GM12878 (cell line): ENCODE data around the gene RGS14. TPM values are rescaled to one million over a fixed set of nuclear protein-coding genes. Genes with fewer than 3 reads are reported as not detected.
A peak's percentile ranks its signal among the peaks of the same experiment; 100 is the strongest.

Source experiments
- CHD4 ChIP-seq: fragments of 200-600 bp; sonication (generic); IDR thresholded peaks from 2 replicates; pipeline ENCODE4 v1.6.1; 2016; ENCODE audit warnings: mild to moderate bottlenecking
- DPF2 ChIP-seq: fragments of 450-650 bp; IDR thresholded peaks from 2 replicates; pipeline ENCODE4 v1.6.1; 2017; ENCODE audit warnings: mild to moderate bottlenecking
- ETV6 ChIP-seq, 2 experiments: fragments of 450-650 bp in 1 of 2; IDR thresholded peaks in 1 of 2; conservative IDR thresholded peaks in 1 of 2; 2 replicates each; pipeline ENCODE4 v1.6.1; 2014; ENCODE audit warnings: antibody characterized with exemption in 1 of 2, borderline replicate concordance in 1 of 2, low read depth in 1 of 2, mild to moderate bottlenecking in 1 of 2, moderate library complexity in 1 of 2
- FOXK2 ChIP-seq: fragments of 450-650 bp; IDR thresholded peaks from 2 replicates; pipeline ENCODE4 v1.6.1; 2017; ENCODE audit warnings: mild to moderate bottlenecking, moderate library complexity
- HDAC6 ChIP-seq: fragments of 200-600 bp; sonication (generic); IDR thresholded peaks from one replicate; pipeline ENCODE4 v1.8.0; 2017; ENCODE audit warnings: antibody characterized with exemption; ENCODE audit not compliant: unreplicated experiment
- IRF5 ChIP-seq: fragments of 450-650 bp; IDR thresholded peaks from 2 replicates; pipeline ENCODE4 v1.6.1; 2017; ENCODE audit warnings: borderline replicate concordance
- MTA2 ChIP-seq: fragments of 450-650 bp; IDR thresholded peaks from 2 replicates; pipeline ENCODE4 v1.6.1; 2016; ENCODE audit warnings: low read depth, mild to moderate bottlenecking, moderate library complexity
- NRF1 ChIP-seq: conservative IDR thresholded peaks from 2 replicates; pipeline ENCODE4 v1.6.1; 2011; ENCODE audit warnings: mild to moderate bottlenecking, low read depth, low read length, improper control_type of control experiment
- SMAD1 ChIP-seq: fragments of 450-650 bp; IDR thresholded peaks from 2 replicates; pipeline ENCODE4 v1.6.1; 2018; ENCODE audit warnings: mild to moderate bottlenecking, low read depth; ENCODE audit not compliant: partially characterized antibody
- SREBF1 ChIP-seq: IDR thresholded peaks from 2 replicates; pipeline ENCODE4 v1.6.1; 2012; ENCODE audit warnings: mild to moderate bottlenecking, low read length
- TARDBP ChIP-seq: IDR thresholded peaks from 2 replicates; pipeline ENCODE4 v1.6.1; 2016; ENCODE audit warnings: borderline replicate concordance
- ZBED1 ChIP-seq: IDR thresholded peaks from 2 replicates; pipeline ENCODE4 v1.6.1; 2016; ENCODE audit warnings: borderline replicate concordance
- ZNF622 ChIP-seq: fragments of 450-650 bp; IDR thresholded peaks from 2 replicates; pipeline ENCODE4 v1.6.1; 2017; ENCODE audit warnings: mild to moderate bottlenecking, inconsistent platforms
- ZZZ3 ChIP-seq: IDR thresholded peaks from 2 replicates; pipeline ENCODE4 v1.6.1; 2011; ENCODE audit warnings: low read depth; ENCODE audit not compliant: control insufficient read depth, insufficient read length
- polyA plus RNA-seq, 11 experiments: library from polyadenylated mRNA; depleted of rRNA in 4 of 11; unstranded in 6 of 11; stranded (reverse) in 5 of 11; fragments of >200 nt; fragmentation: Nextera tagmentation in 4 of 11; fragmentation: Illumina TruSeq in 1 of 11; extraction: Ambion mirVana in 4 of 11; extraction: Trizol in 1 of 11; gene quantifications; 1 replicate in 1 of 11; 2 replicates in 10 of 11; pipeline versions ENCODE4 v1.2.1 to v1.2.3, GENCODE V29; 2011 to 2016; ENCODE audit warnings: inconsistent platforms in 2 of 11, missing spikeins in 2 of 11, low read depth in 1 of 11
- total RNA-seq, 4 experiments: library from RNA; depleted of rRNA in 3 of 4; stranded (reverse); fragments of >200 nt in 3 of 4; fragmentation: Illumina TruSeq in 1 of 4; extraction: Trizol in 1 of 4; gene quantifications; 2 replicates each; pipeline versions ENCODE4 v1.2.1 to v1.2.3, GENCODE V29; 2013 to 2021
- TF ChIP-seq, protein P1 (sequence below): fragments of 450-650 bp; IDR thresholded peaks from 2 replicates; pipeline ENCODE4 v1.6.1; 2017; ENCODE audit warnings: mild to moderate bottlenecking, moderate library complexity
- TF ChIP-seq, protein P2 (sequence below): IDR thresholded peaks from 2 replicates; pipeline ENCODE4 v1.6.1; 2012; ENCODE audit warnings: low read length, inconsistent platforms
- TF ChIP-seq, protein P3 (sequence below): fragments of 450-650 bp; IDR thresholded peaks from 2 replicates; pipeline ENCODE4 v1.6.1; 2017; ENCODE audit warnings: mild to moderate bottlenecking, moderate library complexity

Gene RGS14
- total and polyA plus RNA-seq, 10 of the 15 experiments (the other 5 are each of a cell fraction or from before 2014, with no cell fraction given) = 0.19 to 88.7 (median 54.8) TPM

GRCh38 chr5:177351392-177352329 is 6.1 kb upstream of the RGS14 start, which contains the start of gene LMAN2 (continued):
- TF ChIP-seq, protein P1, sequence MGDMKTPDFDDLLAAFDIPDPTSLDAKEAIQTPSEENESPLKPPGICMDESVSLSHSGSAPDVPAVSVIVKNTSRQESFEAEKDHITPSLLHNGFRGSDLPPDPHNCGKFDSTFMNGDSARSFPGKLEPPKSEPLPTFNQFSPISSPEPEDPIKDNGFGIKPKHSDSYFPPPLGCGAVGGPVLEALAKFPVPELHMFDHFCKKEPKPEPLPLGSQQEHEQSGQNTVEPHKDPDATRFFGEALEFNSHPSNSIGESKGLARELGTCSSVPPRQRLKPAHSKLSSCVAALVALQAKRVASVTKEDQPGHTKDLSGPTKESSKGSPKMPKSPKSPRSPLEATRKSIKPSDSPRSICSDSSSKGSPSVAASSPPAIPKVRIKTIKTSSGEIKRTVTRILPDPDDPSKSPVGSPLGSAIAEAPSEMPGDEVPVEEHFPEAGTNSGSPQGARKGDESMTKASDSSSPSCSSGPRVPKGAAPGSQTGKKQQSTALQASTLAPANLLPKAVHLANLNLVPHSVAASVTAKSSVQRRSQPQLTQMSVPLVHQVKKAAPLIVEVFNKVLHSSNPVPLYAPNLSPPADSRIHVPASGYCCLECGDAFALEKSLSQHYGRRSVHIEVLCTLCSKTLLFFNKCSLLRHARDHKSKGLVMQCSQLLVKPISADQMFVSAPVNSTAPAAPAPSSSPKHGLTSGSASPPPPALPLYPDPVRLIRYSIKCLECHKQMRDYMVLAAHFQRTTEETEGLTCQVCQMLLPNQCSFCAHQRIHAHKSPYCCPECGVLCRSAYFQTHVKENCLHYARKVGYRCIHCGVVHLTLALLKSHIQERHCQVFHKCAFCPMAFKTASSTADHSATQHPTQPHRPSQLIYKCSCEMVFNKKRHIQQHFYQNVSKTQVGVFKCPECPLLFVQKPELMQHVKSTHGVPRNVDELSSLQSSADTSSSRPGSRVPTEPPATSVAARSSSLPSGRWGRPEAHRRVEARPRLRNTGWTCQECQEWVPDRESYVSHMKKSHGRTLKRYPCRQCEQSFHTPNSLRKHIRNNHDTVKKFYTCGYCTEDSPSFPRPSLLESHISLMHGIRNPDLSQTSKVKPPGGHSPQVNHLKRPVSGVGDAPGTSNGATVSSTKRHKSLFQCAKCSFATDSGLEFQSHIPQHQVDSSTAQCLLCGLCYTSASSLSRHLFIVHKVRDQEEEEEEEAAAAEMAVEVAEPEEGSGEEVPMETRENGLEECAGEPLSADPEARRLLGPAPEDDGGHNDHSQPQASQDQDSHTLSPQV = no peak
- TF ChIP-seq ZBED1 = no peak
- peak; percentile 78 for TF ChIP-seq SREBF1
- TF ChIP-seq, protein P2, sequence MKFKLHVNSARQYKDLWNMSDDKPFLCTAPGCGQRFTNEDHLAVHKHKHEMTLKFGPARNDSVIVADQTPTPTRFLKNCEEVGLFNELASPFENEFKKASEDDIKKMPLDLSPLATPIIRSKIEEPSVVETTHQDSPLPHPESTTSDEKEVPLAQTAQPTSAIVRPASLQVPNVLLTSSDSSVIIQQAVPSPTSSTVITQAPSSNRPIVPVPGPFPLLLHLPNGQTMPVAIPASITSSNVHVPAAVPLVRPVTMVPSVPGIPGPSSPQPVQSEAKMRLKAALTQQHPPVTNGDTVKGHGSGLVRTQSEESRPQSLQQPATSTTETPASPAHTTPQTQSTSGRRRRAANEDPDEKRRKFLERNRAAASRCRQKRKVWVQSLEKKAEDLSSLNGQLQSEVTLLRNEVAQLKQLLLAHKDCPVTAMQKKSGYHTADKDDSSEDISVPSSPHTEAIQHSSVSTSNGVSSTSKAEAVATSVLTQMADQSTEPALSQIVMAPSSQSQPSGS = no peak
- peak; percentile 89 for TF ChIP-seq IRF5
- TF ChIP-seq ZNF622 = no peak
- peak; percentile 97 for TF ChIP-seq DPF2
- TF ChIP-seq NRF1 = no peak
- no peak for TF ChIP-seq CHD4
- TF ChIP-seq HDAC6 = no peak
- TF ChIP-seq ZZZ3 = no peak
- peak; percentile 56 for TF ChIP-seq FOXK2
- peak; percentile 66 for TF ChIP-seq TARDBP
- TF ChIP-seq ETV6 (conservative IDR thresholded peaks at IDR 0.05 in 1 of 2, IDR thresholded peaks at IDR 0.05 in 1 of 2; ENCODE audit: borderline replicate concordance in 1 of 2, low read depth in 1 of 2) = peak in 1 of 2 experiments; percentile 65; a peak in 1 of 4 replicates
- TF ChIP-seq, protein P3, sequence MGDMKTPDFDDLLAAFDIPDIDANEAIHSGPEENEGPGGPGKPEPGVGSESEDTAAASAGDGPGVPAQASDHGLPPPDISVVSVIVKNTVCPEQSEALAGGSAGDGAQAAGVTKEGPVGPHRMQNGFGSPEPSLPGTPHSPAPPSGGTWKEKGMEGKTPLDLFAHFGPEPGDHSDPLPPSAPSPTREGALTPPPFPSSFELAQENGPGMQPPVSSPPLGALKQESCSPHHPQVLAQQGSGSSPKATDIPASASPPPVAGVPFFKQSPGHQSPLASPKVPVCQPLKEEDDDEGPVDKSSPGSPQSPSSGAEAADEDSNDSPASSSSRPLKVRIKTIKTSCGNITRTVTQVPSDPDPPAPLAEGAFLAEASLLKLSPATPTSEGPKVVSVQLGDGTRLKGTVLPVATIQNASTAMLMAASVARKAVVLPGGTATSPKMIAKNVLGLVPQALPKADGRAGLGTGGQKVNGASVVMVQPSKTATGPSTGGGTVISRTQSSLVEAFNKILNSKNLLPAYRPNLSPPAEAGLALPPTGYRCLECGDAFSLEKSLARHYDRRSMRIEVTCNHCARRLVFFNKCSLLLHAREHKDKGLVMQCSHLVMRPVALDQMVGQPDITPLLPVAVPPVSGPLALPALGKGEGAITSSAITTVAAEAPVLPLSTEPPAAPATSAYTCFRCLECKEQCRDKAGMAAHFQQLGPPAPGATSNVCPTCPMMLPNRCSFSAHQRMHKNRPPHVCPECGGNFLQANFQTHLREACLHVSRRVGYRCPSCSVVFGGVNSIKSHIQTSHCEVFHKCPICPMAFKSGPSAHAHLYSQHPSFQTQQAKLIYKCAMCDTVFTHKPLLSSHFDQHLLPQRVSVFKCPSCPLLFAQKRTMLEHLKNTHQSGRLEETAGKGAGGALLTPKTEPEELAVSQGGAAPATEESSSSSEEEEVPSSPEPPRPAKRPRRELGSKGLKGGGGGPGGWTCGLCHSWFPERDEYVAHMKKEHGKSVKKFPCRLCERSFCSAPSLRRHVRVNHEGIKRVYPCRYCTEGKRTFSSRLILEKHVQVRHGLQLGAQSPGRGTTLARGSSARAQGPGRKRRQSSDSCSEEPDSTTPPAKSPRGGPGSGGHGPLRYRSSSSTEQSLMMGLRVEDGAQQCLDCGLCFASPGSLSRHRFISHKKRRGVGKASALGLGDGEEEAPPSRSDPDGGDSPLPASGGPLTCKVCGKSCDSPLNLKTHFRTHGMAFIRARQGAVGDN = no peak
- no peak; the same call in 1 of the 2 replicates for TF ChIP-seq MTA2
- no peak for TF ChIP-seq SMAD1
